CD4-positive, alpha-beta T cell treated with Interleukin-15 for 4 hours (primary cell): ENCODE results near the gene IRGQ.

Experiments
- DNase-seq: peaks from one replicate; pipeline ENCODE4 v3.0.0-alpha.2; 2020; ENCODE audit warnings: low spot score

IRGQ gene

GRCh38 chr19:43544077-43544476 is 51.9 kb downstream of the IRGQ start:
- no peak for DNase-seq

GRCh38 chr19:43541920-43542650 is 53.8 kb downstream of the IRGQ start:
- DNase-seq, result no peak

- no peak for DNase-seq
These were observed 55.6 kb downstream of the IRGQ start for GRCh38 chr19:43540381-43540780.

- DNase-seq, result no peak
These were observed 57.0 kb downstream of the IRGQ start for GRCh38 chr19:43538922-43539321.

GRCh38 chr19:43534816-43535761 is 60.8 kb downstream of the IRGQ start:
- peak; percentile 24 for DNase-seq
